ENCODE results near the gene SMC1B.
"Not testable (repeated sequence)": the region's sequence is repeated elsewhere in the genome, so short reads cannot be mapped to it uniquely, and the experiment has no call there.

SMC1B gene

DNA sequence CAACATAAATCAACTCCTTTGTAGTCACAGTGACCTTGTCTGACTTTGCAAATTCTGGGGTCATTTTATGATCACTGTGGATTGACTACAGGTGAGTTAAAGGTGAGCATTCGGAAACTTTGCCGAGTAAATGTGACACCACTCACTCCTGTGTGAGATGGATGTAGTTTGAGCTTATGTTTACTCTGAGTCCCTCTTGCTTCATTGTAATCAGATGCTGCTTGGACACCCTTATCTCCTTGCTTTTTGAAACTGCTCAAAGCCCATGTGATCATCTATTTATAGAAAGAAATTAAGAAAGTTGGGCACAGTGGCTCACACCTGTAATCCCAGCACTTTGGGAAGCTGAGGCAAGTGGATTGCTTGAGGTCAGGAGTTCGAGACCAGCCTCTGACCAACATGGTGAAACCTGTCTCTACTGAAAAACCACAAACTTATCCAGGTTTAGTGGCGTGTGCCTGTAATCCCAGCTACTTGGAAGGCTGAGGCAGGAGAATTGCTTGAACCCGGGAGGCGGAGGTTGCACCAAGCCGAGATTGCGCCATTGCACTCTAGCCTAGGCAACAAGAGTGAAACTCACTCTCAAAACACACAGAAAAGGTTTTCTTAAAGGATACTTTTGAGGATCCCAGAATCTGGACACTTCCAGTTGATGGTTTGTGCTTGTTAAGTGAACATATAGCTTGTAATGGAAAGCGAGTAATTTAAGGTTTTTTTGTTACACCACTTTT lies 96.4 kb downstream of the SMC1B start:
- DNase-seq: no peak

DNA sequence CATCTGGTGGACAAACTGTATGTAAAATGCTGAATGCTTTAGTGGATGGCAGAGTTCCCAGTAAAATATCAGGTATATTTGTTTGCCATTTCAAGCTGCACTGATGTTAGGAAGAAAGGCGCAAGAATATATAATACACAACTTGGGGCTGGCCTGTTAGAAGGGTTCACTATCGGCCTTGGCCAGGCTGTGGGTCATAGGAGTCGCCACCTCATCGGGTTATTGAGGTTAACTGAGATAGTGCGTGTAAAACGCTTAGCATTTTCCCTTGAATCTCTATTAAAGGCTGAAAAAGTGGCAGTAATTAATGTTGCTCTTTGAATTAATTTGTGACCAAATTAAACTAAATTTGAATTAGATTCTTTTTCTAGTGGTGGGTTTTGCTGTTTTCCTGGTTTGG lies 98.6 kb downstream of the SMC1B start:
- DNase-seq: no peak

DNA sequence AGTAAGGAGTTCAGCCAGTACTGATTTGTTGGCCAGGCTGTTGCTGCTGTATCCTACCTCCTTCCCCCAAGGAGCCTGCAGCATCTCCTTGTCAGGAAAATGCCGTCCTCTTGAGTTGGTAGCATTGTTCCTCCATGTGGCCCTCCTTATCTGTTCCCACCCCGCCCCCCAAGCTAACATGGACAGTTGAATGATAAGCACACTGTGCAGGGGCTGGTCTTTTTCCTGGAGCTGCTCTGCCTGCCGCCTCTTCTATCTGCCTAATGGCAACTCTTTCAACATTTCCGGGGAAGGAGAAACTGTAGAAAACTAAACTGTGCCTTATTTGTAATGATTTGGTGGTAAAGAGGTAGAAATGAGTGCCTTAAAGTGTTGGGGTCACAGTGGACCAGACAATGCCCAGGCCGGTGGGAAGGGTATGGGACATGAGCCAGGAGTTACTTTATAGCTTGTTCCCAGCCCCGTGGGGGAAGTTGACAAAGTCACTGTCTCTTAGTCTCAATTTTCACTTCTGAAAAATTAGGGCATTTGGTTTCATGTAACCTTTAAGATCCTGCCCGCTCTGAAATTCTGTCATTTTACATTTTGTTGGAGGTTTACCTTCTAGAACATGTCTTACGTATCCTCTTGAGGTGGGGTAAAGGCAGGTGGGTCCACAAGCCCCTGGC lies 99.2 kb downstream of the SMC1B start:
- DNase-seq: no peak

DNA sequence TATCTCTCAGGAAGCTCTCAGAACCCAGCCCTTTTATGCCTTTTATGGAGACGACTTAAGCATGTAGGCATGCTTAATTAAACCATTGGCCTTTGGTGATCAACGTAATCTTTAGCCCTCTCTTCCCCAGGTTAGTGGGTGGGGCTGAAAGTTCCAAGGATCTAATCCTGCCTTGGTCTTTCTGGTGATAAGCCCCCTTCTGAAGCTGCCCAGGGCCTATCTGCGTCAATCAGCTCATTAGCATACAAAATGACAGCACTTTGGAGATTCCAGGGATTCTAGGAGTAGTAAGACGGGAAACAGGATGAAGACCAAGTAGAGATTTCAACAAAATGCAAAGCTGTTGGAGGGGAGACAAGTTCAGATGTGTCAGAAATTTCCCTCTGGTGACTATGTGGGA lies 100.5 kb downstream of the SMC1B start:
- DNase-seq: no peak

DNA sequence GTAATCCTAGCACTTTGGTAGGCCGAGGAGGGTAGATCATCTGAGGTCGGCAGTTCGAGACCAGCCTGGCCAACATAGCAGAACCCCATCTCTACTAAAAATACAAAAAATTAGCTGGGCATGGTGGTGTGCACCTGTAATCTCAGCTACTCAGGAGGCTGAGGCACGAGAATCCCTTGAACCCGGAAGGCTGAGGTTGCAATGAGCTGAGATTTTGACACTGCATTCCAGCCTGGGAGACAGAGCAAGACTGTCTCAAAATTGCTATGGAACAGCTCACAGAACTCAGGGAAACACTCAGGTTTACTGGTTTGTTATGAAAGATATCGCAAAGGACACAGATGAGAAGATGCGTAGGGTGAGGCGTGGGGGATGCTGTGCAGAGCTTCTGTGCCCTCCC lies 101.0 kb downstream of the SMC1B start:
- DNase-seq: no peak

DNA sequence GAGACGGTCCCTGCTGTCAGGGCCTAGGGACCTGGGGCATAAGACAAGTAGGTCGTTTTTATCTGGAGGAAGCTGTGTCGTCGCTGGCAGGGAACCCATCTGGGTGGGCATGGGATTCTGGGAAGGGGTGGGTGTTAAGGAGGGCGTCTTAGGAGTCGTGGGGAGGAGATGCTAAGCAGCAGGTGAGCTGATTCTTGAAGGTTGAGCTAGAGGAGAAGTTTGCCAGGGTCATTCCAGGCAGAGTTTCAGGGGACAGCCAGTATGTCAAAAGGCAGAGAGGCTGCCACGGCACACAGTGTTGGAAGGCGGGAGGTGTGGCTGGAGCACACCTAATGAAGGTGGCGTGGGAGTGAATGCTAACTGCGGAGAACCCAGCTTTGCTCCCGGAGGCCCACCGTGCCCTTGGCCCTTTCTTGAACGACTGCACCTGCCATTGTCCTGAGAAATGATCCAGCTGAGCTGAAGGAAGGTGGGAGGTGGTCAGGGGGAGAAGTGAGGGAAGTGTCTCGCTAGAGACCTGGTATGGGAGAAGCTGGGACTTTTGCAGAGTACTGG lies 102.3 kb downstream of the SMC1B start:
- DNase-seq: no peak

DNA sequence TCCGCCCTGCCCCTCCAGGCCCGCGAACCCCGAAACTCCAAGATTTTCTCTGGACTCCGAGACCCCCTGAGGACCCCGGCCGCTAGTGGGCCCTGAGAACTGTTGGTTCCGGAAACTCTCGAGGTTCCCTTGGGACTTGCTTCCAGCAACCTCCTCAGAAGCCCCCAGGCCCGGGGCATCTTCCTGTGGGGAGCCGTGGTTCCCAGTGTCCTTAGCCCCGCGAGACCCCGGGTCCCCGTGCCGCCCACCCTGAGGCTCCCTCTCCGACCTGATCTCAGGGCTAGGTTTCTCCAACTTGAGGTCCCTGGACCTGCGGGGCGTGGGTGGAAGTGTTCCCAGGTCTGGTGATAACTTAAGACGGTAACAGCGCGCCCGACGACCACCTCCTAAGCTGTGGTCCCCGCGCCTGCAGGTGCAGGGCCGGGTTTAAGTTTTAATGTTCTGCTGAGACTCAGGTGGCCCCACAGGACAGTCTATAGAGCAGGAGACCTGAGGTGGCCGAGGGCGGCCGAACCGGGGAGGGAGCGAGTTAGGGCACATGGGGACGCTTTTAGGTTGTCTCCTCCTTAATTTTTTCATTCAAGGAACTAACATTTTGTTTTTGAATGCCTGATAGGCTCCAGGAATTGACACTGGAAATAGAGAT lies 102.9 kb downstream of the SMC1B start:
- DNase-seq: no peak

DNA sequence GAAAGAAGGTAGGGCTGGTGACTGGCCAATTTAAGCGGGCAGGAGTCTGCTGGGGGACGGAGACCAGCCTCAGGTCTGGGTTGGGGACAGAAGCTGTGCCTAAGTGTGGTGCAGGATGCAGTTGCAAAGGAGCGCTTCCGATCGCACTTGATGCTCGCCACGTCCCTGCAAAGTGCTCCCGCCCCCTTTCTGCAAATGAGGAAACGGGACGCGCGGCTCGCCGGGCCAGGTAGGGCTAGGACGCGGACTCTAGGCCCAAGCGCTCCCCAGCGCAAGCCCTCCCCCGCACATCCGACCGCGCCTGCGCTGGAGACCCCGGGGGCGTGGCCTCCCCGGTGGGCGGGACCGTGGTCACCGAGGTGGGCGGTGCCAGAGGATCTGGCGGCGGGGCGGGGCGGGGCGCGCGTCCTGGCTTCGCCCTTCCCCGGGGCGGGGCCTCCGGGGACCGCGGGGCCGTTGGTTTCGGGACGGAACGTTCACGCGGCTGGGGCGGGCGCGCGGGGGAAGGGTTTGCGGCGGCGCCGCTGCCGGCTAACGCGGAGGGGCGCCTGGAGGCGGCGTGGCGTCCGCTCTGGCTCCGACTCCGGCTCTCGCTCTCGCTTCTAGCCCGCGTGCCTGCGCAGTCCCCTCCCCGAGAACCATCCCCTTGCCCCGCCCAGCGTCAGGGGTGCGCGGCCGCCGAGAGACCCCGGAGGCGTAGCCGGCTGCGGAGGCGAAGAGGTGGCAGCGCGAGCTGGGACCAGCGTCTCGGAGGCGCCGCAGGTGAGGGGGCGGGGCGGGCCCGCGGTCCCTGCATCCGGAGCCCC lies 103.8 kb downstream of the SMC1B start, which contains the start of gene FAM118A:
Gene FAM118A (plus strand): TSS at position 513 of the 806 bp plus-strand sequence. CDS start 12,446 bp downstream, outside the sequence.
- peak; percentile 66 to 90 for DNase-seq

DNA sequence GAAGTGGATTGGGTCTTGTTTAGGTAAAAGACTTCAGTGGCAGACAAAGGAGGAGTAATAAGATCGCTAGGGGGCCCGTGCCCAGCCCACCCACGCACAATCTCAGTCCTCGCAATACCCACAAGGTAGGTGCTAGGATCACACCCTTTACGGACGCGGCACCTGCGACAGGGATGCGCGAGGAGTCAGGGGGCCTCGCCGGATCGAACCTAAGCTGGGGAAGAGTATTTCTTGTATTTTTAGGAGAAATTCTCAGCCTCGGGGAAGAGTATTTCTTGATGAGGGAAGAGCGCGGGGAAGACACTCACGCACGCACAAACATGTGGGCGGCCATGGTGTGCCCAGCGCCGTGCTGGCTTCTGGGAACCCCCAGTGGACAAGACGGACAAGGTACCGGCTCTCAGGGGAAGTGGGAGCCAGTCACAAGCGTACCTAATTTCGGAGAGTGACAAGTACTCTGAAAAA lies 104.4 kb downstream of the SMC1B start:
- DNase-seq: no peak

DNA sequence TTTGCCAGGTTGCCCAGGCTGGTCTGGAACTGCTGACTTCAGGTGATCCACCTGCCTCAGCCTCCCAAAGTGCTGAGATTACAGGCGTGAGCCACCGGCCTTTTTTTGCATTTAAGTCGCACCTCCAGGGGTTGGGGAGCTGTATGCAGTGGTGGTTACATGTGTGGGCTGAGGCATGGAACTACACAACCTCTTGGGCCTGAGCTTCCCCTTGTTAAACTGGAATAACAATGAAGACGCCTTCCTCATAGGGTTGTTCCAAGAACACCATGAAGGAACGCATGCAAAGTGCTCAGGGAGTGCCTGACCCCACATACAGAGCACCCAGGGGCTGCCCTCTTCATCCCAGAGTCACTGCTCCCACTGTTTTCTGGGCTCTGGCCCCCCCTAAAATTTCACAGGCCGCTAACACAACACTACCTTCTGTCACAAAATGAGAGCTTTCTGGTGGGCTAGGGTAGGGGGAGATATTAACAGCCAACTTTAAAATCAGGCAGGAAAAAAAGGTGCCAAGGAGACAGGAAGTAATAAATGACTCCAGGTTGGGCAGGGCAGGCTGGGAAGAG lies 104.9 kb downstream of the SMC1B start:
- DNase-seq: no peak

DNA sequence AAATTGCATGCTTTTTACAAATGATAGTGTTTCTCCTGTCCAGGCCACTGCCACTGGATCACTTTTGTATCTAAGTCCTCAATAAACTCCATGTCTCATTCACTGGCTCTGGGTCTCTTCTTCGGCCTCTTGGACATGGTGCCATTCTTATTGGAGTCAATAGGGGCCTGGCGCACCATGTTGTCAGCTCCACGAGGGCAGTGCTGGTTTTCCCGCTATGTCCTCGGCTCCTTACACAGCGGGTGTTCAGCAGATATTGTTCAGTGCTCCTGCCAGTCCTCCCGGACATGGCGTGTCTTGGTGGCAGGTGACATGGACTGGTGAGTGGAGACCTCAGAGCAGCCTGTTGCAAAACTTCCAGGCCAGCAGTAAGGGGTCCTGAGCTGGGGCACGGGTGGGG lies 107.3 kb downstream of the SMC1B start:
- DNase-seq: no peak

DNA sequence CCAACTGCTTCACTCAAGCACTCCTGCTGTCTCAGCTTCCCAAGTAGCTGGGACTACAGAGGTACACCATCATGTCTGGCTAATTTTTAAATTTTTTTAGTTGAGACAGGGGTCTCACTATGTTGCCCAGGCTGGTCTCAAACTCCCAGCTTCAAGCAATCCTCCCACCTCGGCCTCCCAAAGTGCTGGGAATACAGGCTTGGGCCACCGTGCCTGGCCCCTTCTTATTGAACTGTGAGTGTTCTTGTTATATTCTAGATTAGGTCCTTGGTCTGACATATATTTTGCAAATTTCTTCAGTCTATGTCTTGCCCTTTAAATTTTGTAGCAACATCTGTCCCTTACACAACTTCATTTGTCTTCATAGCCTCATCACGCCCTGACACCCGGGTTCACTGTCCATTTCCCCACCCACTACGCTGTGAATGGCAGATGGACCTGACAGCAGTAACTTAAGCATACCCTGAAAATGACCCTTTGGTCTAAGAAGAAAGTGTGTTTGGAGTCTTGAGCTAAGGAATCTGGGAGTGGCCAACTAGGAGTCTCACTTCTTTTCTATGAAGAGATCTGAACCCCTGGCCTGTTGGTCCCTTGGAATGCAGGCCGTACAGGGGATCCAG lies 107.8 kb downstream of the SMC1B start:
- DNase-seq: no peak

DNA sequence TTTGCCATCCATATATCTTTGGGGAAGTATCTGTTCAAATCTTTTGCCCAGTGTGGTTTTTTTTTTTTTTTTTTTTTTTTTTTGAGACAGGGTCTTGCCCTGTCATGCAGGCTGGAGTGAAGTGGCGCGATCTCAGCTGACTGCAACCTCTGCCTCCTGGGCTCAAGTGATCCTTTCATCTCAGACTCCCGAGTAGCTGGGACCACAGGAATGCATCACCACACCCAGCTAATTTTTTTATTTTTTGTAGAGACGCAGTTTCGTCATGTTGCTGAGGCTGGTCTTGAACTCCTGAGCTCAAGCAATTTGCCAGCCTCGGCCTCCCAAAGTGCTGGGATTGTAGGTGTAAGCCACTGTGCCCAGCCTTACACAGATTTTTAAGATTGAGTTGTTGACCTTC lies 108.4 kb downstream of the SMC1B start:
- DNase-seq: no peak

DNA sequence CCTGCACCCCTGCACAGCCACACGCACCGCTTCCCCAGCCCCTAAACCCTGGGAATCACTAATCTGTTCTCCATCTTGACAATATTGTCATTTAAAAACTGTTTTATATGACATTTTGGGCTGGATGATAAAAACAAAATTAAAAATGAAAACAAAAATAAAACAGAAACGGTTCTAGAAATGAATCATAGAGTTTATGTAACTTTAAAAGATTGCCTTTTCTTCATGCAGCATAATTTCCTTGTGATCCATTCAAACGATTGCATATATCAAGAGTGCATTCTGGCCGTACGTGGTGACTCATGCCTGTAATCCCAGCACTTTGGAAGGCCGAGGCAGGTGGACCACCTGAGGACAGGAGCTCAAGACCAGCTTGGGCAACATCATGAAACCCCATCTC lies 110.2 kb downstream of the SMC1B start:
- no peak for DNase-seq

DNA sequence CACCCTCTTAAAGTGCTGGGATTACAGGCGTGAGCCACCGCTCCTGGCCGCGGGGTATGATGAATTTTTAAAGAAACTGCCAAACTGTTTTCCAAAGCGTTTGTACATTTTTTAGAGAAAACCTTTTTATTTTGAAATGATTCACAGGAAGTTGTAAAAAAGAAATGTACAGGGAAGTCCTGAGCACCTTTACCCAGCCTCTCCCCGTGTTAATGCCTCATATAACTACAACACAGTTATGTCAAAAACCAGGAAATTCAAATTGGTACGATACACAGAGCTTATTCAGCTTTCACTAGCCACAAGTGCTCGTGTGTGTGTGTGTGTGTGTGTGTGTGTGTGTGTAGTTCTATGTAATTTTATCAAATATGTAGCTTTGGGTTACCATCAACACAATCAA lies 110.6 kb downstream of the SMC1B start:
- DNase-seq: no peak

DNA sequence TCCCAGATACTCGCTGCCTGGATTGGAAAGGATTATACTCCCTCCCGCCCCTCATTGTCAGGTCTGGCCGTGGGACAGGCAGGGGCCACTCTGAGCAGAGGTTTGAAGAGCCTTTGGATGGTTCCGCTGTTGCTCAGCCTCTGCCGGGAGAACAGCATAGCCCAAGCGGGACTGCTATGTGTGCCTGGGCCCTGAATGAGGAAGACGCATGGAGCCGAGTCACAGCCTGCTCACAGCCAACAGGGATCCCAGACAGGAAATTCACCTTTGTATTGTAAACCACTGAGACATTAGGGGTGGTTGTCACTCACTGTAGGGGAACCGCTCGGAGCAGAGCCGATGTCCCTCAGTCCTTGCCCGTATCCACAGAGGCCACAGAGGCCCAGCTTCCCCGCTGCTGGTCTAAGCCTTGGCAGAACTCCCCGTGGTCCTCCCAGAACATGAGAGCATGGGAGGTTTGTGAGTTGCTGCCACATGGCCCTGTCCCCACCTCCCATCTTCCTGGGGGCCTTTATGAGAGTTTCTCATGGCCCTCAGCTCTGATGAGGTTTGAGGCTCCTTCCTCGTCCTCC lies 114.4 kb downstream of the SMC1B start:
- no peak for DNase-seq

DNA sequence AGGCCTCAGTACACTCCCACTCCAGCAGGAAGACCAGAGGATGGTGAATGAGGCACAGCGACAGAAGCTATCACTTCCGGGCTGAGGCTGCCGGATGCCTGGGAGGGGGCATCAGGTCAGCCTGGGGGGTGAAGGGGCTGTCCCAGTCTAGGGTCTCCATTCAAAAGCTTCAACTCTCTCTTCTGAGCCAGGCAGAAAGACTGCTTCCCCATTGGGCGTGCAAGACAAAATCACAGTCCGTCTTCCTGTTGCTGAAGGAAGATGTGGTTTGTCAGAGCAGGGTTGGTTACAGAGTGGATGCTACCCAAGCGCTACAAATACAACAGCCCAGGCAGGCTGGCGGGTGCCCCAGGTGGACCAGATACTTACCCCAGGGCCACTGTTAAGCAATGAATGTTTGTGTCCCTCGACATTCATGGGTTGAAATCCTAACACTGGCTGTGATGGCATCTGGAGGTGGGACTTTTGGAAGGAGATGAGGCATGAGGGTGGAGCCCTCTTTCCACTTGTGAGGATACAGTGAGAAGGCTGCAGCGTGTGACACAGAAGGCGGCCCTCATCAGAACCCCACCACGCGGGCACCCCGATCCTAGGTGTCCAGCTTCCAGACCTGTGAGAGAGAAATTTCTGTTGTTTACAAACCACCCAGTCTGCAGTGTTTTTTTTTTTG lies 116.6 kb downstream of the SMC1B start:
- DNase-seq: no peak

DNA sequence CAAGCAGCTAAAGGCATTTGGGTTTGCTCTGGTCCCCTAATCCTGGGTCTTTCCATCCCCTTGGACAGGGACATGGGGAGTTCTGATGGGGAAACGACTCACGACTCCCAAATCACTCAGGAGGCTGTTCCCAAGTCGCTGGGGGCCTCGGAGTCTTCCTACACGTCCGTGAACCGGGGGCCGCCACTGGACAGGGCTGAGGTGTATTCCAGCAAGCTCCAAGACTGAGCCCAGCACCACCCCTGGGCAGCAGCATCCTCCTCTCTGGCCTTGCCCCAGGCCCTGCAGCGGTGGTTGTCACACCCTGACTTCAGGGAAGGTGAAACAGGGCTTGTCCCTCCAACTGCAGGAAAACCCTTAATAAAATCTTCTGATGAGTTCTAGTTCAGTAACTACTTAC lies 117.9 kb downstream of the SMC1B start:
- DNase-seq: no peak

DNA sequence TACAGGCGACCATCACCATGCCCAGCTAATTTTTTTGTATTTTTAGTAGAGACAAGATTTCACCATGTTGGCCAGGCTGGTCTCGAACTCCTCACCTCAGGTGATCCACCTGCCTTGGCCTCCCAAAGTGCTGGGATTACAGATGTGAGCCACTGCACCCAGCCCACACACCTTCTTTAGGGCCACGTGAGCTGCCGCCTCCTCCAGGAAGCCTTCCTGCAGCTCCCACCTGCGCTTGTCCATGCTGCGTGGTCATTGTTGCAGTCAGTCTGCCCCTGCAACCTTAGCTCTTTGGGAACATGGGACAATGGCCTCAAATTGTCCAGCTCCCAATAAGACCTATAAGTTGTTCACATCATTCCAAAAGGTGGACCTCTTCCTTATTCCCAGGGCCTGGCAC lies 118.4 kb downstream of the SMC1B start:
- DNase-seq: not testable (repeated sequence)

Data from cerebellar nuclear complex (tissue), 1 donor.